ENCODE results near the gene ISG15. TPM values are rescaled to one million over a fixed set of nuclear protein-coding genes. Genes with fewer than 3 reads are reported as not detected.
A peak's percentile ranks its signal among the peaks of the same experiment; 100 is the strongest.

The ISG15 gene
- total and polyA plus RNA-seq, 2 of the 13 experiments (the other 11 are each of a cell fraction or from before 2014, with no cell fraction given), result 42.1 to 54.9 TPM

DNA sequence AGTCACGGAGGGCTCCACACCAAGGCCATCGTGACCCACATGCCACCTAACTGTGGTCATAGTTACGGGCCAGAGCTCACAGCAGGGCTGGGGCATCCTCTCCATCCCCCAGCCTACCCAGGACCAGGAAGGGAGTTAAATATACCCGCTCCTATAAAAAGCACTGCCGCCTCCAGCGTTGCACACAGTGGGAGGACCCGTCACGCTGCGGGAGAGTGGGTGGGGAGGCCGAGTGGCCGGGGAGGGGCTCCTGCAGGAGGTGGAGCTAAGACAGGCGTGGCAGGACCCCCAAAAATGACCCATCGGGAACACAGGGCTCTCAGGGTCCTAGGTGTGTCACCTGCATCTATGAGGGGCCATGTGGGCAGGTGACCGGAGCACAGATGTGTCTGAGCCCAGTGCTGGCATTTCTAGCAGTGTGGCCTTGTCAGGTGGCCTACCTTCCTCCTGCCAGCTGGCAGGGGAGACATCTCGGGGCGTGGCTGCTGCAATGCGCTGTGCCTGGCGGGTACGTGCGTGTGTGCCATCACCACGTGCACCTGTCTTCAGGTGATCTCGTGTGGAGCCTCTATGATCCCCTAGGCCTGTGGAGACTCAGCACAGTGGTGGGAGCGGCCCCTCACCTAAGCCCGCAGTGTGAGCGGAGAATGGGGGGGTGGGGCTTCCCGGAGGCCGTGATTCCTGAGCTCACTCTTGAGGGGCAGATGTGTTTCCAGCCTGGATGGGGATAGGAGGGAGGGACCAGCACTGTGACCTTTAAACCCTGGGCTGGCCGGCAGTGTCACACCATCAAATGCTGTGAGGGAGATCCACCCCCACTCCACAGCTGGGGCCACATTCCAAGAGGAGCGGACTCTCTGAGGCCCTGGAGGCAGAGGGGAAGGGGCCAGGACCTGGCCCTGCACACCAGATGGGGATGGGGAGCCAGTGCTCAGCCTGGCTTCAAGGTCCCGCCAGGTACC is 24.4 kb downstream of the ISG15 start (continued):
- TF ChIP-seq, protein P1, sequence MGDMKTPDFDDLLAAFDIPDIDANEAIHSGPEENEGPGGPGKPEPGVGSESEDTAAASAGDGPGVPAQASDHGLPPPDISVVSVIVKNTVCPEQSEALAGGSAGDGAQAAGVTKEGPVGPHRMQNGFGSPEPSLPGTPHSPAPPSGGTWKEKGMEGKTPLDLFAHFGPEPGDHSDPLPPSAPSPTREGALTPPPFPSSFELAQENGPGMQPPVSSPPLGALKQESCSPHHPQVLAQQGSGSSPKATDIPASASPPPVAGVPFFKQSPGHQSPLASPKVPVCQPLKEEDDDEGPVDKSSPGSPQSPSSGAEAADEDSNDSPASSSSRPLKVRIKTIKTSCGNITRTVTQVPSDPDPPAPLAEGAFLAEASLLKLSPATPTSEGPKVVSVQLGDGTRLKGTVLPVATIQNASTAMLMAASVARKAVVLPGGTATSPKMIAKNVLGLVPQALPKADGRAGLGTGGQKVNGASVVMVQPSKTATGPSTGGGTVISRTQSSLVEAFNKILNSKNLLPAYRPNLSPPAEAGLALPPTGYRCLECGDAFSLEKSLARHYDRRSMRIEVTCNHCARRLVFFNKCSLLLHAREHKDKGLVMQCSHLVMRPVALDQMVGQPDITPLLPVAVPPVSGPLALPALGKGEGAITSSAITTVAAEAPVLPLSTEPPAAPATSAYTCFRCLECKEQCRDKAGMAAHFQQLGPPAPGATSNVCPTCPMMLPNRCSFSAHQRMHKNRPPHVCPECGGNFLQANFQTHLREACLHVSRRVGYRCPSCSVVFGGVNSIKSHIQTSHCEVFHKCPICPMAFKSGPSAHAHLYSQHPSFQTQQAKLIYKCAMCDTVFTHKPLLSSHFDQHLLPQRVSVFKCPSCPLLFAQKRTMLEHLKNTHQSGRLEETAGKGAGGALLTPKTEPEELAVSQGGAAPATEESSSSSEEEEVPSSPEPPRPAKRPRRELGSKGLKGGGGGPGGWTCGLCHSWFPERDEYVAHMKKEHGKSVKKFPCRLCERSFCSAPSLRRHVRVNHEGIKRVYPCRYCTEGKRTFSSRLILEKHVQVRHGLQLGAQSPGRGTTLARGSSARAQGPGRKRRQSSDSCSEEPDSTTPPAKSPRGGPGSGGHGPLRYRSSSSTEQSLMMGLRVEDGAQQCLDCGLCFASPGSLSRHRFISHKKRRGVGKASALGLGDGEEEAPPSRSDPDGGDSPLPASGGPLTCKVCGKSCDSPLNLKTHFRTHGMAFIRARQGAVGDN (CRISPR knock-in tag; IDR thresholded peaks at IDR 0.05), result peak; percentile 90
- TF ChIP-seq KAT8 (CRISPR knock-in tag; IDR thresholded peaks at IDR 0.05) (no peak), CREB1 (IDR thresholded peaks at IDR 0.05) (no peak), CREB1 (CRISPR knock-in tag; IDR thresholded peaks at IDR 0.05) (no peak), ZNF10 (CRISPR knock-in tag; IDR thresholded peaks at IDR 0.05; ENCODE audit: borderline replicate concordance, low read depth) (no peak), EP300 (IDR thresholded peaks at IDR 0.05; ENCODE audit: low read depth in 2 of 2, low read length in 2 of 2) (peak in 1 of 2 experiments; percentile 27; a peak in 1 of 4 replicates), EP300 (CRISPR knock-in tag; IDR thresholded peaks at IDR 0.05; ENCODE audit: borderline replicate concordance) (no peak), ZNF749 (CRISPR knock-in tag; IDR thresholded peaks at IDR 0.05; ENCODE audit: borderline replicate concordance) (no peak), ZNF614 (CRISPR knock-in tag; IDR thresholded peaks at IDR 0.05; ENCODE audit: borderline replicate concordance) (no peak), CHCHD3 (CRISPR knock-in tag; IDR thresholded peaks at IDR 0.05) (no peak), ZNF335 (CRISPR knock-in tag; IDR thresholded peaks at IDR 0.05) (no peak), ZNF44 (CRISPR knock-in tag; IDR thresholded peaks at IDR 0.05) (no peak), U2AF1 (optimal IDR thresholded peaks at IDR 0.05; ENCODE audit: low read depth, low read length) (no peak), ZEB1 (IDR thresholded peaks at IDR 0.05; ENCODE audit: insufficient replicate concordance, low read depth) (peak; percentile 59), ZNF264 (CRISPR knock-in tag; IDR thresholded peaks at IDR 0.05) (no peak), NR2F6 (IDR thresholded peaks at IDR 0.05) (peak; percentile 64), NR2F6 (CRISPR knock-in tag; IDR thresholded peaks at IDR 0.05) (peak; percentile 57; the same call in 1 of the 2 replicates)
- TF ChIP-seq, protein P2, sequence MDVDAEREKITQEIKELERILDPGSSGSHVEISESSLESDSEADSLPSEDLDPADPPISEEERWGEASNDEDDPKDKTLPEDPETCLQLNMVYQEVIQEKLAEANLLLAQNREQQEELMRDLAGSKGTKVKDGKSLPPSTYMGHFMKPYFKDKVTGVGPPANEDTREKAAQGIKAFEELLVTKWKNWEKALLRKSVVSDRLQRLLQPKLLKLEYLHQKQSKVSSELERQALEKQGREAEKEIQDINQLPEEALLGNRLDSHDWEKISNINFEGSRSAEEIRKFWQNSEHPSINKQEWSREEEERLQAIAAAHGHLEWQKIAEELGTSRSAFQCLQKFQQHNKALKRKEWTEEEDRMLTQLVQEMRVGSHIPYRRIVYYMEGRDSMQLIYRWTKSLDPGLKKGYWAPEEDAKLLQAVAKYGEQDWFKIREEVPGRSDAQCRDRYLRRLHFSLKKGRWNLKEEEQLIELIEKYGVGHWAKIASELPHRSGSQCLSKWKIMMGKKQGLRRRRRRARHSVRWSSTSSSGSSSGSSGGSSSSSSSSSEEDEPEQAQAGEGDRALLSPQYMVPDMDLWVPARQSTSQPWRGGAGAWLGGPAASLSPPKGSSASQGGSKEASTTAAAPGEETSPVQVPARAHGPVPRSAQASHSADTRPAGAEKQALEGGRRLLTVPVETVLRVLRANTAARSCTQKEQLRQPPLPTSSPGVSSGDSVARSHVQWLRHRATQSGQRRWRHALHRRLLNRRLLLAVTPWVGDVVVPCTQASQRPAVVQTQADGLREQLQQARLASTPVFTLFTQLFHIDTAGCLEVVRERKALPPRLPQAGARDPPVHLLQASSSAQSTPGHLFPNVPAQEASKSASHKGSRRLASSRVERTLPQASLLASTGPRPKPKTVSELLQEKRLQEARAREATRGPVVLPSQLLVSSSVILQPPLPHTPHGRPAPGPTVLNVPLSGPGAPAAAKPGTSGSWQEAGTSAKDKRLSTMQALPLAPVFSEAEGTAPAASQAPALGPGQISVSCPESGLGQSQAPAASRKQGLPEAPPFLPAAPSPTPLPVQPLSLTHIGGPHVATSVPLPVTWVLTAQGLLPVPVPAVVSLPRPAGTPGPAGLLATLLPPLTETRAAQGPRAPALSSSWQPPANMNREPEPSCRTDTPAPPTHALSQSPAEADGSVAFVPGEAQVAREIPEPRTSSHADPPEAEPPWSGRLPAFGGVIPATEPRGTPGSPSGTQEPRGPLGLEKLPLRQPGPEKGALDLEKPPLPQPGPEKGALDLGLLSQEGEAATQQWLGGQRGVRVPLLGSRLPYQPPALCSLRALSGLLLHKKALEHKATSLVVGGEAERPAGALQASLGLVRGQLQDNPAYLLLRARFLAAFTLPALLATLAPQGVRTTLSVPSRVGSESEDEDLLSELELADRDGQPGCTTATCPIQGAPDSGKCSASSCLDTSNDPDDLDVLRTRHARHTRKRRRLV (CRISPR knock-in tag; IDR thresholded peaks at IDR 0.05), result no peak
- TF ChIP-seq, protein P3, sequence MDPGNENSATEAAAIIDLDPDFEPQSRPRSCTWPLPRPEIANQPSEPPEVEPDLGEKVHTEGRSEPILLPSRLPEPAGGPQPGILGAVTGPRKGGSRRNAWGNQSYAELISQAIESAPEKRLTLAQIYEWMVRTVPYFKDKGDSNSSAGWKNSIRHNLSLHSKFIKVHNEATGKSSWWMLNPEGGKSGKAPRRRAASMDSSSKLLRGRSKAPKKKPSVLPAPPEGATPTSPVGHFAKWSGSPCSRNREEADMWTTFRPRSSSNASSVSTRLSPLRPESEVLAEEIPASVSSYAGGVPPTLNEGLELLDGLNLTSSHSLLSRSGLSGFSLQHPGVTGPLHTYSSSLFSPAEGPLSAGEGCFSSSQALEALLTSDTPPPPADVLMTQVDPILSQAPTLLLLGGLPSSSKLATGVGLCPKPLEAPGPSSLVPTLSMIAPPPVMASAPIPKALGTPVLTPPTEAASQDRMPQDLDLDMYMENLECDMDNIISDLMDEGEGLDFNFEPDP (CRISPR knock-in tag; conservative IDR thresholded peaks at IDR 0.05), result no peak

Data from HepG2 (cell line).